ENCODE measurements around the gene TERC. TPM values are rescaled to one million over a fixed set of nuclear protein-coding genes. Genes with fewer than 3 reads are reported as not detected.

TERC gene
- polyA plus RNA-seq, 1 donor from 2014 or later, result not detected

GRCh38 chr3:169813278-169813677 is 48.4 kb upstream of the TERC start:
- Histone ChIP-seq H3K9me3 (ENCODE audit: low read length) (no peaks in the 10 kb centered on the region), H2AFZ (ENCODE audit: low read depth, low read length) (no peak overlapping the region), H3K4me2 (ENCODE audit: low read length) (no peak overlapping the region), H3K9ac (ENCODE audit: low read length) (no peak overlapping the region), H3K79me2 (replicated peaks; ENCODE audit: insufficient read depth, low read length) (no peaks in the 10 kb centered on the region), H3K27ac (ENCODE audit: low read length) (no peak overlapping the region), H3F3A (ENCODE audit: insufficient read depth, low read length, poor library complexity, severe bottlenecking) (no peaks in the 10 kb centered on the region), H3K27me3 (ENCODE audit: insufficient read depth, low read depth, low read length) (no peaks in the 10 kb centered on the region), H3K9me2 (ENCODE audit: insufficient read depth, low read length) (no peaks in the 10 kb centered on the region), H3K4me3 (ENCODE audit: low read length) (no peak overlapping the region), H3K36me3 (ENCODE audit: insufficient read depth, low read length) (no peaks in the 10 kb centered on the region), H4K20me1 (ENCODE audit: insufficient read depth) (no peaks in the 10 kb centered on the region)
- TF ChIP-seq RAD21 (conservative IDR thresholded peaks at IDR 0.05) (no peak), SMC3 (conservative IDR thresholded peaks at IDR 0.05; ENCODE audit: poor library complexity) (no peak), REST (IDR thresholded peaks at IDR 0.05; ENCODE audit: borderline replicate concordance) (no peak), EZH2 (IDR thresholded peaks at IDR 0.05; ENCODE audit: borderline replicate concordance, insufficient read depth, low read length, poor library complexity, severe bottlenecking) (no peak), MXI1 (conservative IDR thresholded peaks at IDR 0.05; ENCODE audit: poor library complexity, severe bottlenecking) (no peak), POLR2AphosphoS5 (IDR thresholded peaks at IDR 0.05) (no peak), EP300 (conservative IDR thresholded peaks at IDR 0.05; ENCODE audit: poor library complexity, severe bottlenecking) (no peak), CTCF (IDR thresholded peaks at IDR 0.05; ENCODE audit: poor library complexity, severe bottlenecking) (no peak), TAF1 (IDR thresholded peaks at IDR 0.05; ENCODE audit: low read depth) (no peak)

DNA sequence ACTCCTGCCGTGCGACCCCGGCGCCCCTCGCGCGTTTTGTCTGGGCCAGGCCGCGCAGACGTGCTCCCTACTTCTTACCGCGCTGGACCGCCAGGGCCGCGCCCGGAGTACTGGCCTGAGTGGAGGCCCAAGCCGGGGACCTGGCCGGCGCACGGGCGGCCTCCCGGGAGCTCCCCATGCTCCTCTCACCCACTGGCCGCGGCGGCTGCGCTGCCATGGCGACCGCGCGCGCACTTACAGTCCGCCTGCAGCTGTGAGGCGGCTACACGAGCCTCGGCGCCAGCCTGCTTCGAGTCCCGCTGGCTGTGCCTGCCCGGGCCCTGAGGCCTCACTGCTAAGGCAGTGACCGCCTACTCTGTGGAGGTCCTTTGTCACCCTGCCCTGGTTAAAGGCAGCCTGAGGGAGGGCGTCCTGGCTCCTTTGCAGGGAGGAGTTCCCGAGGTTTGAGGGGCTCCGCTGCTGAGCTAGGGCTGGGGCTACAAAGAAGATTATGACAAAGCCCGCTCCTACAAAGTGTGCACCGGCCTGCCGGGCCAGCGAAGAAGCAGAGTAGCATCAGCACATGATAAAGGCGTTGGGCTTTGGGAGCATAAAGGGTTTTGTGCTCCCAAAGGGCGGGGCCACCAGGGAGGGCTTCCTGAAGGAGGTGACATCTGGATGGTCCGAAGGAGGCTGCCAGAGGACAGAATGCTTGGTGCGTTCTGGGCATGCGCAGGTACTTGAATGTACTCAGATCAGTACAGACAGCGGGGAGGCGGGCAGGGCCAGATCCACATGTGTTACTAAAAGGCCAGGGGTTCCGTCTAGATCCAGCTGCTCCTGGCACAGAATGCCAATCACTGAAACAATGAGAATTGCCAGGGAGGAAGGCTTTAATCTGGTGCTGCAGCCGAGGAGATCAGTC is 47.7 kb upstream of the TERC start, which contains the start of the genes LRRC34 and LRRIQ4:
LRRC34 (minus strand) TSS at position 573 of the 904 bp plus-strand sequence; CDS start at position 217, 356 bp downstream.
LRRIQ4 (plus strand) TSS at position 539 of the 904 bp plus-strand sequence. CDS start 9,052 bp downstream, outside the sequence.
- TF ChIP-seq MXI1 (conservative IDR thresholded peaks at IDR 0.05; ENCODE audit: poor library complexity, severe bottlenecking) (no peak), TAF1 (IDR thresholded peaks at IDR 0.05; ENCODE audit: low read depth) (no peak)
- Histone ChIP-seq H4K20me1 (ENCODE audit: insufficient read depth) (no peaks in the 10 kb centered on the region), H3K36me3 (ENCODE audit: insufficient read depth, low read length) (no peaks in the 10 kb centered on the region), H3K9me2 (ENCODE audit: insufficient read depth, low read length) (no peaks in the 10 kb centered on the region), H3K9ac (ENCODE audit: low read length) (peak within 1 kb of the TSS; percentile 55), H3K79me2 (replicated peaks; ENCODE audit: insufficient read depth, low read length) (no peaks in the 10 kb centered on the region), H3F3A (ENCODE audit: insufficient read depth, low read length, poor library complexity, severe bottlenecking) (no peaks in the 10 kb centered on the region), H3K27me3 (ENCODE audit: insufficient read depth, low read depth, low read length) (no peaks in the 10 kb centered on the region), H3K27ac (ENCODE audit: low read length) (no peak within 1 kb of the TSS), H3K4me2 (ENCODE audit: low read length) (no peak within 1 kb of the TSS), H2AFZ (ENCODE audit: low read depth, low read length) (peak within 1 kb of the TSS; percentile 27), H3K9me3 (ENCODE audit: low read length) (no peaks in the 10 kb centered on the region), H3K4me3 (ENCODE audit: low read length) (peak within 1 kb of the TSS; percentile 64)
